Left renal pelvis (tissue), 4 donors: ENCODE data around the gene DCANP1. TPM values are rescaled to one million over a fixed set of nuclear protein-coding genes. Genes with fewer than 3 reads are reported as not detected.

Source experiments
- DNase-seq, 4 donors: peaks; one replicate each; pipeline ENCODE4 v3.0.0-alpha.2; 2013; ENCODE audit warnings: low read depth in 4 of 4, low spot score in 3 of 4
- polyA plus RNA-seq, 4 donors: library from polyadenylated mRNA; unstranded; fragments of 120-200 nt; gene quantifications; one replicate each; pipeline ENCODE4 v1.2.1, GENCODE V29; 2013; ENCODE audit not compliant: insufficient read length in 4 of 4

The DCANP1 gene
- polyA plus RNA-seq, 4 donors: 0.11 TPM; not detected in 3

DNA sequence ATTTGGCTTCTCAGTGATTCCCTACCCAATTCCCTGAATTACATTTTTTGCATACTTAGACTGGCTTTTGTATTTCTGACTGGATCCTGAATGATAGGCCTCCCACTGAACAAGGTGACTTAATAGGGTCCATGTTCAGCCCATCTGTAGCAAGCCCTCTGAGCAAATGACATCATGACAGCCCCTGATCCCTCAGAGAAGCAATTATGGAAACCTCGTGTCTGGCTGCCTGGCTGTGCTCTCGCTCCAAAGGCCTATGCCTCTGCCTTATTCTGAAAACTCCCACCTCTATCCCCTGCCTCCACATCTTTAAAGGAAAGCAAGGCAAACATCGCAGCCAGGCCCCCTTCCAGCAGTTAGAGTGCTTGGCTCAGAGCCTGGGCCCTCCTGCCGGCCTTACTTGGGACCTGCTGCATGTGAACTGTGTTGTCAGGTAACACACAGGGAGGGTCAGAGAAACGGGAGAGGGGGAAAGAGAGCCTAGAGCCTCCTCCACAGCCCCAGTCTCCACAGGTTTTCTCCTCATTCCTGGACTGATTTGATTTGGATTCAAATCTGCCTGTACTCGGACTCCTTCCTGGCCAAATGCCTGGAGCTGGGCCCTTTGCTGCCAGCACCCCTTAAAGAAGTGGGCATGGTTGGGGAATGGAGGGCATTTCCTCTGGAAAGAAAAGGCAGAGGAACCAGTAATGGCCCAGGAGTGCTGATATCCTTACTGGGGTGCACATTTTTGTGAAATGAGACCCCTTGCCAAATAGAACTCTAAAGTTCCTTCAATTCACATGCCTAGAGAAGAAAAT is 3.8 kb downstream of the DCANP1 start:
- DNase-seq: no peak

DNA sequence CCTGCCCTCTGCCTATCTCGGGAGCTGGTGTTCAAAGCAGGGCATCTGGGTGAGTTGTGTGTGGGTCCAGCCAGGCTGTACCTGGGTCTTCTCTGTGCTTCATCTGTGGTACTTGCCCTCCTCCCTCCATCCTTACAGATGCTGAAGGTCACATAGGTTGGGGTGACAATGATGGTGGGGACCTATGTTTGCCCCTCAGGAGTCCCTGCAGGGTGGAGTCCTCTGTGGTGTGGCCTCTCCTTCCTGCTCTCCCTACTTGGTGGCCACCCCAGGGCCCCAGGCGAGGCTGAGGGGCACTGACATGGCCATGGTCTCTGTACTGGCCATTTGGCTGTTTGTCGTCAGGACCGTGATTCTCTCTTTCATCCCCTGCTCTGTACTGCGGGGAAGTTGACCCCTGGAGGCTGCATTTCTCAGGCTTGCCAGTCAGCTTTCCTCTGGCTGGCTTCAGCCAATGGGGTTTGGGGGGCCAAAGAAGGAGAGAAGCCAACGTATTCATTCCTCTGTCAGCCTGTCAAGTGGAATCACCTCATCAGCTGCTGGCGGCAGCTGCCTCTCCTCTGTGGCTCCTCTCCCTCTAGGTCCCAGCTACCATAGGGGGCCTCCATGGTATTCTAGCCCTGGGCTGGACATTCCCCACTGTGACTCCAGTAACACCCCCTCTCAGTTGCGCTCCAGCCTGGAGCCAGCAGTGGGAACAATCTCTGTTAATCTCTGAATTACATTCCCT is 4.6 kb downstream of the DCANP1 start:
- DNase-seq: no peak

- no peak for DNase-seq
Observed at GRCh38 chr5:135441919-135442318, 5.2 kb downstream of the DCANP1 start.

DNA sequence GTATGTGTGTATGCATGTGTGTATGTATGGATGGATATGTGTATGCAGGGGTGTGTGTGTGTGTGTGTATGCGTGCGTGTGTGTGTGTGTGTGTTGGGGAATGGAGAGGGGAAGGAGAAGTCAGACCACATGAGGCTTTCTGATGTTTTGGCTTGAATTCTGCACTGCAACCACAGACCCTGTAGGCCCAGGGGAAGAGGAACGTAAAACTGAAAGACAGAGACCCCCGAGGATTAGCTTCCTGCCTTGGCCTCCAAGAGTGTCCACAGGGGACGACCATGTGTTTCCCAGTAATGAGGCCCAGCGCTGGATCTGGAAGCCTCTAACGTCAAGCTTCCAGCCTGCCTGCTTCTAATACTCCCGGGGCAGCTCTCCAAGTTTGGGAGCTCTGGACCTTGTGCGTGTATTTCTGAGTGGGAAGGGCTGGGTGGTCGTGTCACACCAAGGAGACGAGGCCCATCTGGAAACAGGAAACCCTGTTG is 5.8 kb downstream of the DCANP1 start:
- DNase-seq: peak in 3 of 4 donors; percentile 36 to 45 (median 39)

- DNase-seq: no peak
Observed at GRCh38 chr5:135440916-135441315, 6.2 kb downstream of the DCANP1 start.

DNA sequence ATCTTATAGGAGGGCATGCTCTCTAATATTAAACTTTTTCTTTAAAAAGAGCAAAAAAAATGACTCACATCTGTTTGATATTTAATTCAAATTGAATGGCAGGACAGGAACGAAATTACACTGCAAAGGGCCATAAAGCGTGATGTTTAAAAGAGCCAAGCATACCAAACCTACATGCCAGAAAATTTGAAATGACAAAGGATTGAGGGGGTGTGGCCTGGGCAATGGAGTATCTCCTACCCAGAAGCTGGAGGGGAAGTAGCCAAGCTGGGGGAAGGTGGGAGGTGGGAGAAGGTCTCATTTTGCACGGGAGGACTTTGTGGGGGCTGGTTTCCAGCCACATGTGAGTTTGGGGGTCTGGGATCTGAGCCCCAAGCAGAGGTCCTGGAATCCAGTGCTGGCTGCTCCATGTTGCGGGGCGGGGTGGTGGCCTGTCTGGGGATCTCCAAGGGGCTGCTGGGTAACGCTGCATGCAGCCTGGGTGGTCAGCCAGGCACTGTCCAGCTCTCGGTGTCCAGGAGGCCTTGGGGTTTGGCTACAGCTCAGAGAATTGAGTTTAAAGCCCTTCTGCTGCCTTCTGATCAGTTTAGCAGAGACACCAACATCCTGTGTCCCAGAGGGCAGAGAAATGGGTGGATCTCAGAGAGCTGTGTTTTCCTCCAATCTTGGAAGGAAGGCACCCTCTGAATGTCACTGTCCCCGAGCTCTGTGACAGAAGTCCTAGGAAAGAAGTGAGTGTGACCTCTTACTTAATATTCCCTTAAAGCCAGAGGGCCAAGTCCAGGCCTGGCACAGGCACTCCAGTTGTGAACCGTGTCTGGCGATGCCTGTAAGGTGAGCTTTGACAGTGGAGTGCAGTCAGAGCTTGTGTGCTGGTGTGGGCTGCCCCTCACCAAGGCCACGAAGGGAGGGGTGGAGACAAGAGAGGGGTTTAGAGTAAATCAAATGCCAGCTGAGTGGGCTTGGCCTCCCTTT is 7.6 kb downstream of the DCANP1 start:
- DNase-seq: no peak

DNA sequence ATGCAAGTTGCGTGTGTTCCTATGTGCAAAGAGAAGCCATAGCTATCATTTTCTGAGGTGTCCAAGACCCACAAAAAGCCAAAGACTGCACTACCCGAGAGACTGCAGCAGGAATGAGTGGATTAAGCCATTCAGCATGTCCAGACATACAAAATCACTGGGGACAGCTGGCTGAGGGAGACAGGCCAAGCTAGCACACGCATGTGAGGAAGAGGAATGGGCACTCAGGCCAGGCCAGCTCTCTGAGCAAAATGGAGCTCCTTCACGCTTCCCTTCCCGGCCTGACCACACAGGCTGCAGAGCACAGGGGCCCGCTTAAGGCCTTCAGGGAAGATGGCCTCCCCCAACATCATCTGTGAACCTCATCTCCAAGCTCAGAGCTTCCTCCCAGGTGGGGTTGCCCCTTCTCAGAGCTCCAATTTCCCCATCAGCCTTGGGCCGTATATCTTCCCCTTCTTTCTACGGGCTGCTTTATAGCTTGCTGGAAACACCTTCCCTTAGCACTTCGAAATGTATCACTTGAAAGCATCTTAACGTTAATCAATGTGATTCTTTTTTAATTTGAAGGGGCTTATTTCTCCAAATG is 8.4 kb downstream of the DCANP1 start:
- no peak for DNase-seq

DNA sequence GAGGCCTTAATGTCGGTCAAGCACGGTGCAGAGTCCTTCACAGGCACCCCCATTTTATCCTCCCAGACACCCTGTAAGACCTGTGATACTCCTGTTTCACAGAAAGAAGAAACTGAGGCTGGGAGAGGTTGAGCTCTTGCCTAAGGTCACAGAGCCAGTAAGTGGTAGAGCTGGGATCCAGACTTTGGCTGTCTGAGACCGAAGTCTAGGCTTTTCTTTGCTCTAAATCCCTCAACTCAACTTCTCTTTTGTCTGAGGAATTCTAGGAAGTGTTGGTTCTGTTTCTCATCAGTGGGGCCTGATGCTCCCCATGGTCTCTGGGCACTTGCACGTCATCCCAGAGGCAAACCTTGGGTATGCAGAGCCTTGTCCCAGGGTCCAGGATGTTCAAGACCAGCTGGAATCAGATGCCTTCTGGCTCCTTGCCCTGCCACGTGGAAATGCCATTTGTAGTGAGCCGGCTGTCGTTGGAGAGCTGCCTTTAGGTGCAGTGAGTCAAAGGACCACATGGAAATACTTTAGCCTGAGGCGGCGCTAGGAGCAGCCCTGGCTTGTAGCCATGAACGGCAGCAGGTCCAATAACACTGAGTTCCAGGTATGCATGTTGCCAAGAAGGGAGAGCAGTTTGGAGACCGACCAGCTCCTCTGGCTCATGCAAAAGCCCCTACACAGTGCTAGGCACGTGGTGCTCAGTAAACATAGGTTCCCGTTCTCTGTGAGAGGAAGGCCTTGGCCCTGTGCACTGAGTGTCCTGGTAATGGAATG is 9.2 kb downstream of the DCANP1 start:
- no peak for DNase-seq

- DNase-seq: no peak
Observed at GRCh38 chr5:135437422-135437795, 9.7 kb downstream of the DCANP1 start.

DNA sequence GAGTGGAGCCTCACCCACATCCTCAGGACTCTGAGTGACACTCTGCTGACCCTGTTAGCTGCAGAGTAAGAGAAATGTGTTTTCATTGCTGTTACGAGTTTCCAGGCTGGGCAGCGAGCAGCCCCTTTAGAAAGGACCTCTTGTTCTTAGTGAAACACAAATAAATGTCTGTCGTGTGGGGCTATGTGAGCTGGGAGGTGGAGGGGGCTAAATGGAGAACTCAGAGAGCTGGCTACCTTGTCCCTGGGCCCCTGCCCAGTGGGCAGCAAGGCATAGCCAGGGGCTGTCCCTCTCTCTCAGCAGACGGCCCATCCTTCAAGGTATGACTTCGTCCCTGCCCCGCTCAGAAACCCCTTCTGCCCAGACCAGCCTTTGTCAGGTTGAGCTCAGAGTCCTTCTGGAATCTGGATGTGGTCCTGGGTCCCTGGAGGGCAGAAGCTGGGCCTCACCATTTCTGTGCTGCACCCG is 10.2 kb downstream of the DCANP1 start:
- DNase-seq: no peak

- no peak for DNase-seq
Observed at GRCh38 chr5:135435467-135436330, 11.4 kb downstream of the DCANP1 start.

DNA sequence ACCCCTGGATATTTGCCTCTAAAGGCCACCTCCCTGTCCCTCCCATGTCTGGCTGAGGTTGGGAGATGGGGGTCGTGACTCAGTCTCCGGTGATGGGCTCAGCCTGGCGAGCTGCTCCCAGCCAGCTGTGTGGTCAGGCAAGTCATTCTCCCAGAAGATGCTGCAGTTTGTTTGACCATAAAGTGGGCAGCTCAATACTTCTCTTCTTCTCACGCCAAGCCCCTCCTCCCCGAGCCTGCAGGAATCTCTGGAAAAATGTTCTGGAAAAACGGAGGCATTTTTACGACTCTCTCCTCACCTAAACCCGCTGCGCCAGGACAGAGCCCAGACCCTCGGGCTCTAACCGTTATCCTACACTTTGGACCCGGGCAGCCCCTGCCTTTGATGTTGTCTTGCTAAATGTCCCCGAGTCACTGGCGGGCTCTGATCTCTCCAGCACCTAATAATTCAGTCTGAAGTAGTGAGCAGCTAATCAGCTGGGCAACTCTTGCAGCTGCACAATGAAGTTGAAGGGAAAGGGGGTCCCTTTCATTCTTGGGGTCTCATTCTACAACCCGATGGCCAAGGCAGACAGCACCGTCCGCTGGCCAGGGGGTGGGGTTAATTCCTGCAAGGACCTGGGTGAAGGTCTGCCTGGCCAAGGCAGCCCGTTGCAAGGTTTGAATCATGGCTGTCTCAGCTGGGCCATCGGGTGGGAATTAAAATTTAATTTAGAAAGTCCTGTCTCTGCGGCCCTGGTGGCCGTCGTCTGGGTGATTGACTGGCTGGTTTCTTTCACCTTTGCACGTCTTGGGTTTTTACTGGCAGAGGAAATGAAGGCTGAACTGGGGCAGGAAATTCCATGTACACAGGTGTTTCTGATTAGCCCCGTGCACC is 12.3 kb downstream of the DCANP1 start:
- DNase-seq: no peak

- DNase-seq: no peak
Observed at GRCh38 chr5:135433681-135434426, 13.3 kb downstream of the DCANP1 start.

- no peak for DNase-seq
Observed at GRCh38 chr5:135432113-135432512, 15.0 kb downstream of the DCANP1 start.

GRCh38 chr5:135430135-135430437 is 17.1 kb downstream of the DCANP1 start:
- no peak for DNase-seq

GRCh38 chr5:135429301-135430134 is 17.6 kb downstream of the DCANP1 start:
- DNase-seq: no peak
